Endothelial cell of umbilical vein (primary cell): ENCODE data around the gene MARS1. TPM values are rescaled to one million over a fixed set of nuclear protein-coding genes. Genes with fewer than 3 reads are reported as not detected.

Experiments used
- BruUV-seq: library from RNA; stranded (reverse); fragments of 400-500 nt; replicated peaks from 2 replicates; lab custom pipeline; 2021; lab: Mats Ljungman, UMichigan
- CTCF ChIA-PET: fragments of 300-600, 350-600 bp; sonication (Branson Sonifier 250); formaldehyde crosslinking; loops from one replicate; lab custom pipeline; 2021; ENCODE audit warnings: antibody characterized with exemption, inconsistent platforms; lab: Charles Lee
- POLR2A ChIA-PET: fragments of 300-600, 350-600 bp; sonication (Branson Sonifier 250); formaldehyde crosslinking; loops from one replicate; lab custom pipeline; 2021; ENCODE audit warnings: antibody characterized with exemption, inconsistent platforms; lab: Charles Lee
- DNase-seq: peaks from one replicate; pipeline ENCODE4 v3.0.0-alpha.2; 2011; ENCODE audit warnings: low read depth, low spot score
- FAIRE-seq: peaks from 2 replicates; lab custom pipeline; 2011; peaks lifted over from hg19 to GRCh38; lab: Jason Lieb, UNC
- H2AFZ ChIP-seq: 2 replicates; pipeline ENCODE4 v1.6.0; 2012; ENCODE audit warnings: low read depth, low read length, control low read depth, inconsistent platforms
- H3K27ac ChIP-seq: 2 replicates; pipeline ENCODE4 v1.5.1; 2011; ENCODE audit warnings: low read depth, mild to moderate bottlenecking, control low read depth, low read length, moderate library complexity; ENCODE audit not compliant: insufficient read depth
- H3K27me3 ChIP-seq, 2 experiments: 2 replicates each; pipeline versions ENCODE4 v1.6.0 to v1.6.1; 2011; ENCODE audit warnings: low read length in 2 of 2, mixed read lengths in 1 of 2; ENCODE audit not compliant: control insufficient read depth in 2 of 2, insufficient read depth in 2 of 2
- H3K36me3 ChIP-seq, 2 experiments: 2 replicates in 1 of 2; 3 replicates in 1 of 2; pipeline ENCODE4 v1.5.1; 2011; ENCODE audit warnings: low read length in 2 of 2, mild to moderate bottlenecking in 1 of 2, moderate library complexity in 1 of 2; ENCODE audit not compliant: control insufficient read depth in 2 of 2, insufficient read depth in 2 of 2; ENCODE audit errors: extremely low read depth in 1 of 2
- H3K4me1 ChIP-seq: 3 replicates; pipeline ENCODE4 v1.5.1; 2011; ENCODE audit warnings: mild to moderate bottlenecking, low read length; ENCODE audit not compliant: control insufficient read depth, insufficient read depth; ENCODE audit errors: extremely low read depth
- H3K4me2 ChIP-seq: 2 replicates; pipeline ENCODE4 v1.6.1; 2011; ENCODE audit warnings: low read length, control low read depth, mixed read lengths; ENCODE audit not compliant: insufficient read depth
- H3K4me3 ChIP-seq, 3 experiments: fragments of 200-600 bp in 1 of 3; sonication (generic), shearing (Covaris generic) in 1 of 3; replicated peaks in 1 of 3; 2 replicates each; pipeline ENCODE4 v1.5.1; 2011 to 2016; ENCODE audit warnings: control low read depth in 3 of 3, low read length in 3 of 3, mild to moderate bottlenecking in 2 of 3, inconsistent platforms in 1 of 3, low read depth in 1 of 3, moderate library complexity in 1 of 3; ENCODE audit not compliant: insufficient read depth in 1 of 3
- H3K79me2 ChIP-seq: 2 replicates; pipeline ENCODE4 v1.6.0; 2012; ENCODE audit warnings: low read length, inconsistent platforms; ENCODE audit not compliant: control insufficient read depth, insufficient read depth
- H3K9ac ChIP-seq: replicated peaks from 2 replicates; pipeline ENCODE3; 2011; ENCODE audit warnings: low read length, control low read depth; ENCODE audit not compliant: insufficient read depth; ENCODE audit errors: extremely low read depth
- H3K9me1 ChIP-seq: replicated peaks from 3 replicates; pipeline ENCODE4 v1.6.0; 2011; ENCODE audit warnings: mild to moderate bottlenecking, low read length; ENCODE audit not compliant: control insufficient read depth, insufficient read depth; ENCODE audit errors: extremely low read depth
- H3K9me3 ChIP-seq: replicated peaks from 2 replicates; pipeline ENCODE4 v1.5.1; 2012; ENCODE audit warnings: low read length, inconsistent platforms; ENCODE audit not compliant: control insufficient read depth, insufficient read depth
- H4K20me1 ChIP-seq: replicated peaks from 2 replicates; pipeline ENCODE3; 2011; ENCODE audit warnings: mild to moderate bottlenecking, low read length; ENCODE audit not compliant: control insufficient read depth, insufficient read depth; ENCODE audit errors: extremely low read depth
- CTCF ChIP-seq, 2 donors: IDR thresholded peaks; 1 replicate in 1 of 2; 2 replicates in 1 of 2; pipeline ENCODE4 v1.5.1; 2011; ENCODE audit warnings: low read length in 2 of 2, mild to moderate bottlenecking in 2 of 2, moderate library complexity in 2 of 2, control low read depth in 1 of 2, inconsistent platforms in 1 of 2, low read depth in 1 of 2; ENCODE audit not compliant: insufficient read depth in 1 of 2; ENCODE audit errors: extremely low read depth in 1 of 2
- EZH2 ChIP-seq: IDR thresholded peaks from 2 replicates; pipeline ENCODE4 v1.6.1; 2012; ENCODE audit warnings: borderline replicate concordance, low read depth, mild to moderate bottlenecking, moderate library complexity, low read length, inconsistent platforms; ENCODE audit not compliant: severe bottlenecking
- FOS ChIP-seq: IDR thresholded peaks from 2 replicates; pipeline ENCODE4 v1.6.1; 2011; ENCODE audit warnings: mild to moderate bottlenecking, low read length, moderate library complexity, borderline replicate concordance; ENCODE audit not compliant: insufficient read depth
- GATA2 ChIP-seq: IDR thresholded peaks from 2 replicates; pipeline ENCODE4 v1.7.0; 2011; ENCODE audit warnings: low read depth, mild to moderate bottlenecking, moderate library complexity, mixed read lengths, low read length; ENCODE audit not compliant: insufficient read length, insufficient read depth
- JUN ChIP-seq: IDR thresholded peaks from 2 replicates; pipeline ENCODE4 v1.6.1; 2011; ENCODE audit warnings: borderline replicate concordance, low read depth; ENCODE audit not compliant: insufficient read length, insufficient read depth
- MAX ChIP-seq: IDR thresholded peaks from 2 replicates; pipeline ENCODE4 v1.6.1; 2011; ENCODE audit not compliant: insufficient read depth, insufficient read length
- MYC ChIP-seq: IDR thresholded peaks from one replicate; pipeline ENCODE4 v1.6.1; 2011; ENCODE audit warnings: mild to moderate bottlenecking, low read depth, low read length
- POLR2A ChIP-seq: IDR thresholded peaks from 2 replicates; pipeline ENCODE4 v1.6.1; 2012; ENCODE audit warnings: low read depth, mild to moderate bottlenecking, control low read depth, low read length
- POLR2AphosphoS5 ChIP-seq: IDR thresholded peaks from 2 replicates; pipeline ENCODE4 v1.6.1; 2012; ENCODE audit warnings: low read depth, mild to moderate bottlenecking, control low read depth, low read length, moderate library complexity; ENCODE audit not compliant: insufficient read depth
- dilution Hi-C: fragments of 300-500 bp; cut with MboI; formaldehyde crosslinking; loops from one replicate; pipeline ENCODE4 v1.15.0; 2019; ENCODE audit warnings: low sequenced_read_pairs; ENCODE audit not compliant: extremely low pct_ligation_motif_present
- intact Hi-C: fragments of 100-400 bp; cut with micrococcal nuclease; formaldehyde crosslinking; loops from one replicate; pipeline ENCODE4 v1.10.0; 2022
- polyA plus RNA-seq, 4 experiments: library from polyadenylated mRNA; depleted of rRNA in 3 of 4; stranded (reverse) in 3 of 4; unstranded in 1 of 4; fragments of >200 nt; gene quantifications; 2 replicates each; pipeline versions ENCODE4 v1.2.1 to v1.2.3, GENCODE V29; 2011 to 2012; ENCODE audit warnings: missing spikeins in 1 of 4
- total RNA-seq: library from RNA; stranded (reverse); gene quantifications from 2 replicates; pipeline ENCODE4 v1.2.3, GENCODE V29; 2021

The MARS1 gene
- total and polyA plus RNA-seq, 2 donors (not counting 3 experiments of a cell fraction or from before 2014, with no cell fraction given) = 118 to 212 TPM

GRCh38 chr12:57541001-57541400, 53.1 kb downstream of the MARS1 start:
- DNase-seq (no peak), FAIRE-seq (peak; percentile 52)
- Histone ChIP-seq H3K9me3 (no peaks in the 10 kb centered on the region), H4K20me1 (no peaks in the 10 kb centered on the region), H3K27me3 (no peaks in the 10 kb centered on the region), H3K4me2 (no peak overlapping the region), H3K4me3 (no peak overlapping the region), H3K79me2 (peaks cover 17% of the 10 kb centered on the region), H2AFZ (no peak overlapping the region), H3K9me1 (no peaks in the 10 kb centered on the region), H3K36me3 (peaks cover 3 to 11% of the 10 kb centered on the region in 2 experiments), H3K9ac (no peak overlapping the region), H3K27ac (no peak overlapping the region), H3K4me1 (peaks cover 14% of the 10 kb centered on the region)
- POLR2A ChIA-PET = no interaction called here
- dilution Hi-C loops (no loop called here), intact Hi-C loops (no loop called here)
- TF ChIP-seq FOS = no peak
- no peak for TF ChIP-seq MAX
- TF ChIP-seq POLR2A = no peak
- no peak for TF ChIP-seq GATA2
- no peak for TF ChIP-seq EZH2
- TF ChIP-seq JUN = no peak
- TF ChIP-seq MYC = no peak
- no peak for TF ChIP-seq CTCF (IDR thresholded peaks at IDR 0.05; ENCODE audit: extremely low read depth in 1 of 2, insufficient read depth in 1 of 2, low read depth in 1 of 2, low read length in 2 of 2)
- no peak for TF ChIP-seq POLR2AphosphoS5
- CTCF ChIA-PET = no interaction called here
- BruUV-seq = no TSS peak
